Adrenal gland (tissue), 5 donors: ENCODE data around the gene C12orf60.

Source experiments
- CTCF ChIP-seq, 6 experiments: fragments of 450-650 bp in 4 of 6; fragments of 200-600 bp in 2 of 6; sonication (generic) in 1 of 6; IDR thresholded peaks; 1 replicate in 5 of 6; 2 replicates in 1 of 6; pipeline versions ENCODE4 v1.5.1 to v1.8.0; 2016 to 2021; ENCODE audit warnings: antibody characterized with exemption in 6 of 6, mild to moderate bottlenecking in 2 of 6, moderate library complexity in 1 of 6
- POLR2A ChIP-seq, 2 donors: fragments of 450-650 bp; IDR thresholded peaks; one replicate each; pipeline ENCODE4 v1.6.1; 2017; ENCODE audit warnings: antibody characterized with exemption in 2 of 2, mild to moderate bottlenecking in 2 of 2, moderate library complexity in 1 of 2
- donor health status: DM: no; HTN: no; CAD: no.

GRCh38 chr12:14766649-14767215, 36.7 kb upstream of the C12orf60 start:
- no peak for TF ChIP-seq POLR2A (IDR thresholded peaks at IDR 0.05)
- TF ChIP-seq CTCF (IDR thresholded peaks at IDR 0.05): no peak
